IPS DF 4.7 (cell line): ENCODE measurements around the gene CACNG4.
"Not testable (repeated sequence)": the region's sequence is repeated elsewhere in the genome, so short reads cannot be mapped to it uniquely, and the experiment has no call there.

Experiments
- DNase-seq: peaks from one replicate; pipeline ENCODE4 v3.0.0-alpha.2; 2013; ENCODE audit warnings: low spot score; ENCODE audit errors: extremely low read depth

The CACNG4 gene

GRCh38 chr17:67017910-67018309 is 53.4 kb downstream of the CACNG4 start:
- DNase-seq = no peak

GRCh38 chr17:67018471-67019434 is 54.2 kb downstream of the CACNG4 start:
- DNase-seq = no peak

GRCh38 chr17:67019809-67020208 is 55.3 kb downstream of the CACNG4 start:
- no peak for DNase-seq

DNA sequence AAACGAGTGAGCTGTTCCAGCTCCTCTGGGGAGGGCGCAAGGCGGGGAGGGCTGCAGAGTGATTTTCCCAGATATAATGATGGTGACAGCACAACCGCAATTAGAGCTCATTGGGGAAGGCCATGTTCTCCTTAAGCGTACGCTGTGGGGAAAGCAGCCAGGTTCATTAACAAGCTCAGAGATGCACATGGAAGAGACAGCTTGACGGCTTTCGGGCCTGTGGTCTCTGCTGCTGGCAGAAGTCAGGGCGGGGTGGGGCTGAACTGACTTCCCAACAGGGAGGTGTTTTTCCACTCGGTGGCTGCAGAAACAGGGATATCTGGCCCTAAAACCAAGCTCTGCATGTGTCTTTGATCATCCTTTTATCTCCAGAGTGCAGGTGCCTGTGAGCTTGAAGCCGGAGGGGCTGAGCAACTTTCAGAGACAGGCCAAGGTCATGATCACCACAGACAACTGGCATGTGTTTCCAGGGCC is 55.8 kb downstream of the CACNG4 start:
- DNase-seq = no peak

DNA sequence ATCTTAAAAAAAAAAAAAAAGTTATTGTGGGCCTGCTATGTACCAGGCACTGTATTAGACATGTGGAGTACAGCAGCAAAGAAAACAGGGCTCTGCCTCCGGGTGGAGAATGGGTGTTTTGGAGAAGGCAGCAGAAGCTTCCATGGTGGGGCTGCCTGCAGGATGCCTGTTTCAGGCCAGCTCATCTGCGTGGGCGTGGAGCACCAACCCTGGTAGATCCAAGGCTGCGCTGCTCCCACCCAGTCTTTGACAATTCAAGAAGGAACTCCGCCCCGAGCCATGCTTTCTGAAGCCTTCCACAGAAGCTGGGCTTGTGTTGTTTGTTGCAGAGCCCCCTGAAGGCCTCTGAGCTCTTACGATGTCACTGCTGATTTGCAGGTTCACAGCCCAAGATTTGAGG is 56.7 kb downstream of the CACNG4 start:
- DNase-seq = no peak

- no peak for DNase-seq
Observed at GRCh38 chr17:67021743-67022450, 57.4 kb downstream of the CACNG4 start.

DNA sequence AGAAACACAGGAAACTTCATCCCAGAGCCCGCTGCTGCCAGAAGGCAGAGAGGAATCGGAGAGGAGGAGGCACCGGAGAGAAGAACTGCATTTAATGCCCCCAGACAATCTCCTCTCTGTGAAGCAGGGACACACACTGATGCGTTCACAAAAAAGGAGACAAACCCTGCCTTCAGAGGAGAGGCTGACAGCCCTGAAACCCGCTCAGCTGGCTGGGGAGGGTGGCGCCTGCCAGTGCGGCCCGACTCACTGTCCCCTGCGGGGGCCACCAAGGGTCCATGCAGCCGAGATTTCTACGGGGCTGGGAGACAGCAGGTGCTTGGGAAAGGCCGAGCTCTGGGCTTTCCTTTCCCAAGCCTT is 57.9 kb downstream of the CACNG4 start:
- DNase-seq = no peak

DNA sequence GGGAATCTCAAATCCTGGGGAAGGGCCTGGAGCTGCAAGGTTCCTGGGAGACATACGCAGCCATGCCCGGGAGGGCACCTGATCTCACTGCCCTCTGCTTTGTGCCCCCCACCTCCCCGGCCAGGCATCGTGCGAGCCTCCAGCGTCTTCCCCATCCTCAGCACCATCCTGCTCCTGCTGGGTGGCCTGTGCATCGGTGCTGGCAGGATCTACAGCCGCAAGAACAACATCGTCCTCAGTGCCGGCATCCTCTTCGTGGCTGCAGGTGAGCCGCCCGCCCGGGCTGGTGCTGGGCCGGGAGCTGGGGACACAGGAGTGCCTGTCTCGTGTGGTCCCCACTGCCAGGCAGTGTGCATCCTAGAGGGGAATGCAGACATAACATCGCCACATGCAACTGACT is 60.2 kb downstream of the CACNG4 start:
- DNase-seq = no peak

DNA sequence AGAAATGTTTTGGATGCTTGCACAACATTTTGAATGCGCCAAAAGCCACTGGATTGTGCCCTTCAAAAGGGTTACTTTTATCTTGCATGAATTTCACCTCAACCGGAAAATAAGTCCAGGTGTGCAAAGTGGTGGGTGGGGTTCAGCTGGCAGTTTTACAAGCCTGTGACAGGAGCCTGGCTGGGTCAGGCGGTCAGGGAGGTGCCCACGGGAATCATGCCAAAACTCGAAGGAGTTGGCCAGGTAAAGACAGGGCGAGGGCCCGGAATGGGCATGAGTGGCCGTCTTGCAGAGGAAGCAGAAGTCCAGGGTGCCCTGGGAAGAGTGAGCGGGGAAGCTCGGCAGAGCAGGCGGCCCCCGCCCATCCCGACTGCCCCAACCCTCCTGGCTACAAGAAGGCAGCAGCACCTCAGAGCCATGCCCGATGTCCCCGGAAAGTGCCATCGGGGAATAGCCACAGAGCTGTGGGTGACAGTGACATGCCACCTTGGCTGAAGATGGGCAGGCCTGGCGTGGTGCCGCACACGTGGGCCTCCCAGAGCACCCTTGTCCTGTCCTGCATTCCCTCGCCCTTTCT is 60.8 kb downstream of the CACNG4 start:
- no peak for DNase-seq

DNA sequence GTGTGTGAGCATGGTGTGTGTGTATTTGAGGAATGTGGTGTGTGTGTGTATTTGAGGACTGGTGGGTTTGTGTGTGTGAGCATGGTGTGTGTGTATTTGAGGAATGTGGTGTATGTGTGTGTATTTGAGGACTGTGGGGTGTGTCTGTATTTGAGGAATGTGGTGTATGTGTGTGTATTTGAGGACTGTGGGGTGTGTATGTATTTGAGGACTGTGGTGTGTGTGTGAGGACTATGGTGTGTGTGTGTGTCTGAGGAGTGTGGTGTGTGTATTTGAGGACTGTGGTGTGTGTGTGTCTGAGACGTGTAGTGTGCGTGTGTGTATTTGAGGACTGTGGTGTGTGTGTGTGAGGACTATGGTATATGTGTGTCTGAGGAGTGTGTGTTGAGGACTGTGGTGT is 61.8 kb downstream of the CACNG4 start:
- DNase-seq = no peak

DNA sequence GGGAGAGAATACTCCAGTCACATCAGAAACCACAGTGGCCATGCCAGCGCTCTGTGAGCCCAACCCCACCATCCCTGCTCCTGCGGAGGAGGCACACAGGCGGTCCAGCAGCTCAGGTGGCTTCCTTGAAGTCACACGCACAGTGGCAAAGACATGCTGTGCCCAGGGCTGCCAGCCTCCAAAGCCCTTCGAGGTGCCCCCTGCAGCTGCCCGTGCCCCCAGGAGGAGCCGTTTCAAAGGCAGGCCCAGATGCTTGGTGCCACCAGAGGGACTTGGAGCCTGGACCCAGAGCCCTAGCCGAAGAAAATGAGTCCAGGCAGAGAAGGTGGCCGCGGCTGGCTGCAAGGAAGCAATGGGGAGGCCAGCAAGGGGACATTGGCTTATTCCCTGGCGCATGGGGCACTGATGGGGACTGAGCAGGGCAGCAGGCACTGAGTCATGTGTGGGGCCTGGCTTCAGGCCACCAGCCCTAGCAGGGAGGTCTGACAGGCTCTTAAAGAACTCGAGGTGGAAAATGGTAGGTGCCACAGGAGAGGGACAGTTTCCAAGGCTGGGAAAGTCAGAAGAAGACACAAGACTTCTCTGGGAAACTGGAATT is 62.6 kb downstream of the CACNG4 start:
- DNase-seq = no peak

- DNase-seq = no peak
Observed at GRCh38 chr17:67030641-67031040, 66.1 kb downstream of the CACNG4 start.

- no peak for DNase-seq
Observed at GRCh38 chr17:67032382-67032781, 67.9 kb downstream of the CACNG4 start.

GRCh38 chr17:67032985-67033384 is 68.5 kb downstream of the CACNG4 start:
- DNase-seq = no peak

DNA sequence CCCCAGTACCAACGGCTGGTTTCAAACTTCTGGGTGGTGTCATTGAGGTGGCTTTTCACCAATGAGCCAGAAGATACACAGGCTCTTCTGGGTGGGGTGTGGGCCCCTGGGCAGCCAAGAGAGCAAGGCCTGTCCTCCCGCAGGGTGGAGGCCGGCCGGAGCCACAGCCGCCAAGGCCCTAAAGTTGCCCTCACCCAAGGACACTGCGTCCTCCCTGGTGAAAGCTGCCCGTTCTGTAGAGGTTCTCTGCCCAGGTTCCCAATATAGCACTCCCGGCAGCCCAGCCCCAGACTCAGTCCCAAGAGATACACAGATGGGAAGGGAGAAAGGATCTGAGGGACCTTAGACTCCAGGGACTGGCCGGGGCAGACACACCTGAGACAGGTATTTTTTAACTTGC is 69.1 kb downstream of the CACNG4 start:
- no peak for DNase-seq

- DNase-seq = no peak
Observed at GRCh38 chr17:67035131-67036083, 70.9 kb downstream of the CACNG4 start.

GRCh38 chr17:67038861-67039365 is 74.4 kb downstream of the CACNG4 start:
- no peak for DNase-seq

GRCh38 chr17:67040652-67041051 is 76.1 kb downstream of the CACNG4 start:
- no peak for DNase-seq

DNA sequence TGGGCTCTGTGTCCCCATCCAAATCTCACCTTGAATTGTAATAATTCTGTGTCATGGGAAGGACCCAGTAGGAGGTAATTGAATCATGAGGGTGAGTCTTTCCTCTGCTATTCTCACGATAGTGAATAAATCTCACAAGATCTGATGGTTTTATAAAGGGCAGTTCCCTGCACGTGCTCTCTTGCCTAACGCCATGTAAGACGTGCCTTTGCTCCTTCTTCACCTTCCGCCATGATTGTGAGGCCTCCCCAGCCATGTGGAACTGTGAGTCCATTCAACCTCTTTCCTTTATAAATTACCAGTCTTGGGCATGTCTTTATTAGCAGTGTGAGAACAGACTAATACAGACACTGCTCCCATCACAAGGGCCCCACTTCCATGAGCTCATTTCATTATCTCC is 76.6 kb downstream of the CACNG4 start:
- DNase-seq = not testable (repeated sequence)

DNA sequence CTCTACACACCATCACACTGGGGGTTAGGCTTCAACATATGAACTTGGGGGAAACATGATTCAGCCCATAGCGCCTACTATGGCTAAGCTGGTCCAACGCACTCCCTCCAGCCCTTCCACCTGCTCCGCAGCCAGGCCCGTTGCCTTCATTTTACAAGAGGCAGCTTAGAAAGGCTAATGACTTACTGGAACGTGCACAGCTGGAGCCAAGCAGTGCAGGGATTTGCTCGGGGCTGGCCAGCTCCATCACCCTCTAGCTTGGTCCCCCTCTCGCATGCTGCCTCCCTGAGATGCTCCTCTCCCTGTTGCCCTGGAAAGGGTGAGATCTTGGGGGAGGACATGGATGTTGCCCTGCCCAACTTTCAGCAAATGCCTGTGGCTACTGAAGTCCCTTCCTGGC is 77.0 kb downstream of the CACNG4 start:
- DNase-seq = no peak
